H4 (cell line): Measurements from ENCODE around the gene DCD. TPM values are rescaled to one million over a fixed set of nuclear protein-coding genes. Genes with fewer than 3 reads are reported as not detected.
"Not testable (repeated sequence)": the region's sequence is repeated elsewhere in the genome, so short reads cannot be mapped to it uniquely, and the experiment has no call there.

Experiments used
- DNase-seq: peaks from one replicate; pipeline ENCODE4 v3.0.0-alpha.2; 2015; ENCODE audit warnings: low spot score
- total RNA-seq: library from RNA; depleted of rRNA; stranded (reverse); fragments of >200 nt; shearing (Covaris generic); gene quantifications from 2 replicates; pipeline ENCODE4 v1.2.3, GENCODE V29; 2014; rRNA removed

Gene DCD, protein sequence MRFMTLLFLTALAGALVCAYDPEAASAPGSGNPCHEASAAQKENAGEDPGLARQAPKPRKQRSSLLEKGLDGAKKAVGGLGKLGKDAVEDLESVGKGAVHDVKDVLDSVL
- not detected in 2 replicates for total RNA-seq

DNA sequence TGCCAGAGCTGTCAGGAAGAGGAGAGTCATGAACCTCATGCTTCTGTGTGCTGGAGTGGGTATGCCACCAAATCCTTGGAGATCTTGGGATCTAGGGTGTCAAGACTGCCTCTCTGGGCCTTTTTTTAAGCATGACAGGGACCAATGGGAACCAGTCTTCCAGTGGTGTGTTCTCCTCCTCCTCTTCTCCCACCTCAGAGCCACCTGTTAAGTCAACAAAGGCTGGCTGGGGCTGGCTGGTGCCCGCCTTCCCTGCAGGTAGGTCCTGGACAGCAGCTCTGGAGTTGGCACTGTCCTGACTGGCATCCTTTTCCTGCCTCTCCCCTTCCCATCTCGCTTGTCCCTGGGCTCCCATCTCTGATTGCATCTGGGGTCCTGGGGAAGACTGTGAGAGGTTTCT, at the start of gene DCD:
Gene DCD (minus strand): TSS at position 101 of the 400 bp plus-strand sequence. CDS start 62 bp downstream, at position 39.
- no peak for DNase-seq

- no peak for DNase-seq
These were observed 49.7 kb upstream of the DCD start for GRCh38 chr12:54697851-54698250.

DNA sequence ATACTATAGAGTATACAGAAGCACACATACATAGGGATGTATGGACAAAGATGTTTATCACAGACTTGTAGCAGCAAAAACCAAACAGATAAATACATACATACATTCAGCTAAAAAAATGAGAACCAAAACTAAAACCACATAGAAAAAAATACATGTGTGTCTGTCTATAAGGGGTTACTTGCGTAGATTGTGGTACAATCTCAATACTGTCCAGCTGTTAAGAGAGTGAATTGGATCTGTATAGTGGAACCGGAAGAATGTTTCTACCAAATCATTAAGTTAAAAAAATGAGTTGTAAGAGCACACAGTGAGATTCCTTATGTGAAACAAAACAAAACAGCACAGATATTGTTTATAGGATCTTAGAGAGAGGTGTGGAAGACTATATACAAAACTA, 44.2 kb upstream of the DCD start:
- DNase-seq, result no peak

GRCh38 chr12:54689984-54690383, 41.8 kb upstream of the DCD start:
- DNase-seq, result no peak

DNA sequence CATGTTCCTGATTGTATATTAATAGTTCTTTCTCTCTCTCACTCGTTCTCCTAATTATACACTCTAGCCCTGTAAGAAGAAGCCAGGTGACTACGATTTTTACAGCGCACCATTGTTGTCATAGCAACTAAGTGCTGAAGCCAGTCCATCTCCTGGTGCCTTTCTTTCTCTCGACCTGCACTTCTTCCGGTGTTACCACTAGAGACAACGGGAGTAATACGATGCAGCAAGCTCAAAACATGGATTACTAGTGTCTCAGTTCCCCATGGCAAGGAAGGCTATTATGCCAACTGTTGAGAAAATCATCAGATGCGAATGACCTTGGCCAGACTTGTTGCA, 40.8 kb upstream of the DCD start:
- no peak for DNase-seq

DNA sequence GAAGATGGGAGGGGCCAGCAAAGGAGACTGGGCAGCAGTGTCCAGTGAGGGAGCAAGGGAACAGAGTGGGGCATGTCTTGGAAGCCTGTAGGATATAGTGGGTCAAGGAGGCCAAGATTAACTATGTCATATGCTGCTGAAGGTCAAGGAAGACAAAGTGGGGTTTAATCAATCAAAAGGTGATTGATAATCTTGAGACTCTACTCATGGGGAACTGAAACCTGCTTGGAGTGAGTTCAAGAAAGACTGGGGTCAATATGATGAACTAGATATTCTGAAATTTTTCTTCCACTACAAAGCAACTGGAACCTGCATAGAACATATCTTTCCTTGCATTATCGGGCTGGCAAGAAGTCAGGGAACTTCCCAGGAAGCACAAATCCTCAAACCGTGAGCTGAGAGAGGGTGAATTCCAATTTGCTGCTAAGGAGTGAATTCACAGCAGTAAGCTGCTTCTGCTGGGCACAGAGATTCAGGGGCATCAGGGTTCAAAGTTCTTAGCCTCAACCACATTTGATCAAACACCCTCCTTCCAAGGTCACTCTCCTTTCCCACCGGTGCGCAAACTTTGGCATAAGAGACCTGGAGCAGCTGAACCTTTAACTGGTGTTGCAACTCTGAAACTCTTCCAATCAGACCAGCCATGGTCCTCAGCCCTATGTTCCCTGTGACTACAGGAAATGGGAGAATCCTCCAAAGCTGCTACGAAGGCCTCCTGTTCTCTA, 40.3 kb upstream of the DCD start:
- DNase-seq, result no peak

- no peak for DNase-seq
These were observed 36.8 kb upstream of the DCD start for GRCh38 chr12:54684636-54685630.

GRCh38 chr12:54683398-54683797, 35.2 kb upstream of the DCD start:
- no peak for DNase-seq

GRCh38 chr12:54682674-54683073, 34.5 kb upstream of the DCD start:
- no peak for DNase-seq

DNA sequence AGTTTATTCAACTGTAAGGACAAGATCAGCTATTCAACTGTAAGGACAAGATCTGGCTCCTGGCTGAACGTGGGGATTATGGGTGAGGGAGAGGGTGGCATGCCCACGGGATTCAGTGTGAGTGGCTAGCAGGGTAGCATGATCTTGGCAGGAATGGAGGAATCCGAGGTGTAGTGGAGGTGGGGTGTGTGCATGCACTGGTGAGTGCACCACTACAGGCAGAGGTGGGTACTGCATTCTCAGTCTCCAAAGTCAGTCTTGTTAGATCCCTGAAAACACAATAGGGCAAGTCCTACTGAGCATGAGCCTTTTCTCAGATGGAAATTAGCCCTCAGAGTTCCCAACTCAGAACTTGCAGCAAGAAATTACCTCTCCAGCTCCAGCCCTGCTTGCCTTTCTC, 32.2 kb upstream of the DCD start:
- DNase-seq, result peak; percentile 28

DNA sequence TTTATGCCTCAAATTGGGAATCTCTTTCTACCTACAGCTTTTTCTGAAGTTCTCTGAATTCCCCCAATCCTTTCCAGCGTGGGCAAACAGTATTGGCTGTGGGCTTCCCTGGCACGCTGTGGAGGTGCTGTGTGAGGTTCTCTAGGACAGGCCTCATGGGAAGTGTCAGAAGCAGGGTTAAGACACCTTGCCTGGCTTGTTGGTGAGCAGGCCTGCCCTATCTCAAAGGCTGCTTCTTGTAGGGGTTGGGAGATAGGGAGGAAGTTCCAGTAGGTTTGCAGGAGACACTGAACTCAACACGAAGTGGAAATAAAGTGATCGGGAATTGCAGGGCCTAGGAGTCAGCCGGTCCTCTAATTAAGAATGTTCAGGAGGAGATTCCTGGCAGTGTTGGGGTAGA, 30.0 kb upstream of the DCD start:
- no peak for DNase-seq

DNA sequence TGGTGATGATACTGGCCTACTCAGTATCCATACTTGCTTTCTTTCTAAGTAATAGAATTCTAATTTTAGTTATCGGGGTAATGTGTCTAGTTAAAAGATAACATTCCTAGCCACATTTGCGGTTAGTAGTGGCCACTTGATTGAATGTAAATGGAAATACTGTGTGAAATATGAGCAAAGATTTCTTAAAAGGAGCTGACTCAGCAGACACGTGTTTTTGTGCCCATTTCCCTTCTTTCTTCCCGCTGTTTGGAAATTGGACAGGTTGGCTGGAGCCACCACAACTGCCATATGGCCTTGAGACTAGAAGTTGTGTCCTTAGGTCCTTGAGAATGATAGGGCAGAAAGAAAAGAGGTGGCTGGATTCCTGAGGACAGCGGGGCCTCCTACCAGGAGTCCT, 19.8 kb upstream of the DCD start:
- no peak for DNase-seq

- DNase-seq, result no peak
These were observed 17.8 kb upstream of the DCD start for GRCh38 chr12:54666008-54666407.

DNA sequence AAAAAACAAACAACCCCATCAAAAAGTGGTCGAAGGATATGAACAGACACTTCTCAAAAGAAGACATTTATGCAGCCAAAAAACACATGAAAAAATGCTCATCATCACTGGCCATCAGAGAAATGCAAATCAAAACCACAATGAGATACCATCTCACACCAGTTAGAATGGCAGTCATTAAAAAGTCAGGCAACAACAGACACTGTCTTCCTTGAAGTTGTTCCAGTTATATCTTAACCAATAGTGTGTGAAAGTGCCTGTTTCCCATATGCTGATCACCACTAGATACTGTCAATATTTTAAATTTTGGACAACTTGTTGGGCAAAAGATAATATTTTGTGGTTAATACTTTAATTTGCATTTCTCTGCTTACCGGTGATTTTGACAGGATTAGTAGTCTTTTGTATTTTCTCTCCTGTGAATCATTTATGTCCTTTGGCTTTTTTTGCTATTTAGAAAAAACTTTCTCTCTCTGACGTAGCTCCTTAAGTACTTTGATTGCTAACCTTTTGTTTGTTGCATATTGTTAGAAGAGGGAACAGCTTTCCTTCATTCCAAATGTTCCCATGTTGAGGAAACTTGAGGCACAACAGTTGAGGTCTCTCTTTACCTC, 17.0 kb upstream of the DCD start:
- not testable (repeated sequence) for DNase-seq

- no peak for DNase-seq
These were observed 15.4 kb upstream of the DCD start for GRCh38 chr12:54663603-54664002.

DNA sequence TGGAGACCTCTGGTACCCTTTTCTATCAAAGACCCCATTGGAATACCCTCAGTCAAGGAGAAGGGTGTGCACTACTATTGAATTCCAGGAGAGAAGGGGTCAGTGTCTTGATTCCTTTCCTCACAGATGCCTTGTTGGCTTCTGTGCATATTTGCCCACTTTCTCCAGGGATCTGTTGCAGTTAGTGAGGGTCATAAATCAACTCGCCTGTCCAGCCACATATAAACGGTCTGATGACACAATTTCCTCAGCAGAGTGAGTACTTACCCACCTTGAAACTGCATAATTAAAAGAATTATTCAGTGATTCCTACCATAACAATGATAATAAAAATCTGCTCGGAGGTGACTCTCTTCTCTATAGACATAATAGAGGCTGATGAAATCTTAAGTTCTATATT, 13.9 kb upstream of the DCD start:
- DNase-seq, result no peak

- DNase-seq, result no peak
These were observed 12.9 kb upstream of the DCD start for GRCh38 chr12:54661048-54661447.

- DNase-seq, result no peak
These were observed 12.3 kb upstream of the DCD start for GRCh38 chr12:54660320-54660962.

DNA sequence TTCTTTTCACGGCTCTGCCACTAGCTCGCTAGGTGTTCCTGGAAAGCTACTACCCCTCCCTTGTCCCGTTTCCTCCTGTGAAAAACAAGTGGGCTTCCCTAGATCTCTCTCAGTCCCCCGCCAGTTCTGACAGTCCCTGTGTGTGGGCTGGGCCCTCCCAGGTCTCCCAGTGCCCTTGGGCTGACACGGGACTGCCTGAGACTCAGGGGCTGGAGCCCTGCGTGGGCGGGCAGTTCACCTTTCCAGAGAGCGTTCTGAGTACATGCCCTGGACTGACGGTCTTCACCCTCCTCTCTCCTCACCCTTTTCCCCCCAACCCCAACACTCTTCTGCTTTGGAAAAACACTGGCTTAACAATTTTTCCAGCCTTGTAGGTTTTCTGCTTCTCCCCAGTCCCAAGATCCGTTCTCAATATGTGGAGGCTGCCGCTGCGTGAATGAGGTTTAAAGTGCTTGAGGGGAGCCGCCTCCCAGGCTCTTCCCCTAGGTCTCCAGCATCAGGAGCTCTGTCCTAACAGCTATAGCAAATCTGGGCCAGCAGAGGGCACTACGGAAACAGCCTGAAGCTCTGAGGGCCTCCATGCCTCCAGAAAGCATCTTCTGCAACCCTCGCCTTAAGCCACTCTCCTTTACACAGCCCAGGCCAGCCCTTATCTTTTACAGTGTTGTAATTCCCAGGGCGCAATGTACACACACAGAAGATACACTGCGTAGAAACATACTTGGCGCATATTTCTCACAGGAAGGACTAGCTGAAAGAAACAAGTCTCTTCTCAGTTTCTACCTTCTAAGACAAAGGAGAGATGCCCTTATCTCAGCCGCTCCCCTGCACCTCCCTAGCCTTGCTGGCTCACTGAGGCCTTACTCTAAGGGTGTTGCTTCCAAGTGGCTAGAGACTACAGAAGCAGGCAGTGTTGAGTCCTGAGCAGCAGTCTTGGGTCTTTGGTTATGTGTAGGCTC, 10.4 kb upstream of the DCD start:
- DNase-seq, result peak; percentile 39

GRCh38 chr12:54657105-54657607, 9.0 kb upstream of the DCD start:
- no peak for DNase-seq
